Kidney (tissue), 14 donors: Measurements from ENCODE around the gene EPB41L3. TPM values are rescaled to one million over a fixed set of nuclear protein-coding genes. Genes with fewer than 3 reads are reported as not detected.

ENCODE experiments used
- DNase-seq, 5 donors: peaks; one replicate each; pipeline ENCODE4 v3.0.0-alpha.2; 2013 to 2020
- FAIRE-seq: peaks from 2 replicates; lab custom pipeline; 2012; peaks lifted over from hg19 to GRCh38; lab: Jason Lieb, UNC
- H3K27ac ChIP-seq, 2 donors: one replicate each; pipeline ENCODE4 v1.7.0; 2013; ENCODE audit warnings: low read depth in 2 of 2, low read length in 2 of 2, inconsistent platforms in 1 of 2
- H3K27me3 ChIP-seq: one replicate; pipeline ENCODE4 v1.7.1; 2013; ENCODE audit warnings: low read length, inconsistent platforms; ENCODE audit not compliant: control insufficient read depth, insufficient read depth
- H3K36me3 ChIP-seq, 3 donors: one replicate each; pipeline versions ENCODE4 v1.7.0 to v1.7.1; 2013; ENCODE audit warnings: low read length in 3 of 3, control low read depth in 1 of 3, inconsistent platforms in 1 of 3; ENCODE audit not compliant: insufficient read depth in 3 of 3, control insufficient read depth in 2 of 3
- H3K4me1 ChIP-seq, 3 donors: one replicate each; pipeline versions ENCODE4 v1.7.0 to v1.7.1; 2013; ENCODE audit warnings: low read length in 3 of 3, inconsistent platforms in 1 of 3, low read depth in 1 of 3; ENCODE audit not compliant: control insufficient read depth in 2 of 3, insufficient read depth in 2 of 3
- H3K4me3 ChIP-seq, 3 donors: one replicate each; pipeline versions ENCODE4 v1.7.0 to v1.8.1; 2013; ENCODE audit warnings: low read length in 3 of 3, control low read depth in 1 of 3, inconsistent platforms in 1 of 3
- H3K9ac ChIP-seq, 3 donors: one replicate each; pipeline versions ENCODE4 v1.7.0 to v1.7.1; 2013; ENCODE audit warnings: low read length in 3 of 3, control low read depth in 1 of 3, inconsistent platforms in 1 of 3
- H3K9me3 ChIP-seq, 3 donors: one replicate each; pipeline versions ENCODE4 v1.7.0 to v1.7.1; 2013; ENCODE audit warnings: low read length in 3 of 3, control low read depth in 1 of 3, inconsistent platforms in 1 of 3; ENCODE audit not compliant: control insufficient read depth in 2 of 3, insufficient read depth in 1 of 3
- CTCF ChIP-seq: IDR thresholded peaks from 3 replicates; pipeline ENCODE4 v1.5.1; 2012; ENCODE audit warnings: mild to moderate bottlenecking, moderate library complexity, borderline replicate concordance; ENCODE audit not compliant: insufficient read depth; ENCODE audit errors: extremely low read depth
- intact Hi-C: fragments of 100-400 bp; cut with DNase I; formaldehyde crosslinking; loops from one replicate; pipeline ENCODE4 v1.11.1; 2022
- polyA plus RNA-seq: library from polyadenylated mRNA; stranded (reverse); fragments of 350-450 nt; fragmentation: Illumina TruSeq; extraction: RNeasy Lipid Tissue Mini Kit (QIAGEN cat#74804); gene quantifications from one replicate; pipeline ENCODE4 v1.2.3, GENCODE V29; 2014; ENCODE audit warnings: low read depth, low replicate concordance; ENCODE audit not compliant: insufficient read depth
- total RNA-seq: library from RNA; stranded (reverse); fragmentation: NEBNext Ultra II Directional; extraction: Animal tissue kit (Norgen Biotek cat#: 25700); gene quantifications from one replicate; pipeline ENCODE4 v1.2.1, GENCODE V29; 2021
- donor health status: control.
- donor health status: control.
- donor health status: control.
- donor health status: control.
- donor health status: control.
- donor health status: DM: yes; HTN: yes; CAD: no.
- donor health status: Normal renal cell carcinoma (clear cell type).

EPB41L3 gene
- total and polyA plus RNA-seq, 2 donors from 2014 or later = 35.3 to 44.6 TPM

GRCh38 chr18:5447442-5447841 is 96.4 kb downstream of the EPB41L3 start:
- intact Hi-C loops = no loop called here
- Histone ChIP-seq H3K27me3 (no peaks in the 10 kb centered on the region), H3K36me3 (no peaks in the 10 kb centered on the region), H3K27ac (no peak overlapping the region), H3K9me3 (no peaks in the 10 kb centered on the region), H3K9ac (no peak overlapping the region), H3K4me3 (no peak overlapping the region), H3K4me1 (peaks cover 0 to 3% (median 0%) of the 10 kb centered on the region in 3 donors)
- no peak for TF ChIP-seq CTCF
- FAIRE-seq = no peak
- no peak for DNase-seq

GRCh38 chr18:5444847-5445246 is 99.0 kb downstream of the EPB41L3 start:
- H3K9ac ChIP-seq = no peak overlapping the region
- no peak for FAIRE-seq
- H3K4me3 ChIP-seq = no peak overlapping the region
- intact Hi-C loops = no loop called here
- no peak for TF ChIP-seq CTCF
- H3K27me3 ChIP-seq = no peaks in the 10 kb centered on the region
- no peaks in the 10 kb centered on the region for H3K9me3 ChIP-seq
- peak in 1 of 5 donors; percentile 47 for DNase-seq
- no peaks in the 10 kb centered on the region for H3K36me3 ChIP-seq
- no peak overlapping the region for H3K27ac ChIP-seq
- H3K4me1 ChIP-seq = peaks cover 0 to 3% (median 0%) of the 10 kb centered on the region in 3 donors

- Histone ChIP-seq H3K36me3 (no peaks in the 10 kb centered on the region), H3K4me1 (peaks cover 0 to 3% (median 0%) of the 10 kb centered on the region in 3 donors), H3K9ac (no peak overlapping the region), H3K27me3 (no peaks in the 10 kb centered on the region), H3K9me3 (no peaks in the 10 kb centered on the region), H3K27ac (no peak overlapping the region), H3K4me3 (no peak overlapping the region)
- FAIRE-seq = no peak
- DNase-seq = no peak
- TF ChIP-seq CTCF = no peak
- intact Hi-C loops = no loop called here
Observed at GRCh38 chr18:5444269-5444668, 99.5 kb downstream of the EPB41L3 start.
